HCT116 (cell line): Measurements from ENCODE around the gene ZNF618.

Source experiments
- CTCF ChIP-seq, 3 experiments: fragments of 200-600 bp in 1 of 3; sonication (generic) in 1 of 3; IDR thresholded peaks in 2 of 3; conservative IDR thresholded peaks in 1 of 3; 2 replicates each; pipeline ENCODE4 v1.5.1; 2012 to 2017; ENCODE audit warnings: low read depth in 2 of 3, low read length in 2 of 3, antibody characterized with exemption in 1 of 3, borderline replicate concordance in 1 of 3, control low read depth in 1 of 3, mild to moderate bottlenecking in 1 of 3, mixed read lengths in 1 of 3, mixed run types in 1 of 3, moderate library complexity in 1 of 3; ENCODE audit not compliant: insufficient read depth in 1 of 3
- EZH2 ChIP-seq: fragments of 200-600 bp; sonication (generic); IDR thresholded peaks from 2 replicates; pipeline ENCODE4 v1.6.1; 2017; ENCODE audit warnings: antibody characterized with exemption, mixed run types
- EZH2phosphoT487 ChIP-seq: fragments of 200-600 bp; IDR thresholded peaks from 2 replicates; pipeline ENCODE4 v1.6.1; 2018; ENCODE audit warnings: antibody characterized with exemption, borderline replicate concordance
- JUND ChIP-seq: IDR thresholded peaks from 2 replicates; pipeline ENCODE4 v1.6.1; 2012
- MAX ChIP-seq: IDR thresholded peaks from 2 replicates; pipeline ENCODE4 v1.6.1; 2012
- POLR2A ChIP-seq: IDR thresholded peaks from 2 replicates; pipeline ENCODE4 v1.7.0; 2011; ENCODE audit warnings: borderline replicate concordance; ENCODE audit not compliant: insufficient read depth, insufficient read length; ENCODE audit errors: extremely low read depth
- POLR2AphosphoS5 ChIP-seq: IDR thresholded peaks from 2 replicates; pipeline ENCODE4 v1.6.1; 2011; ENCODE audit warnings: mild to moderate bottlenecking, low read depth, low read length, moderate library complexity
- RAD21 ChIP-seq: IDR thresholded peaks from 2 replicates; pipeline ENCODE4 v1.6.1; 2012; ENCODE audit warnings: low read depth, mild to moderate bottlenecking
- SP1 ChIP-seq: IDR thresholded peaks from 2 replicates; pipeline ENCODE4 v1.6.1; 2012; ENCODE audit warnings: low read depth
- YY1 ChIP-seq: IDR thresholded peaks from 2 replicates; pipeline ENCODE4 v1.6.1; 2011; ENCODE audit warnings: low read length, low read depth, moderate library complexity, mild to moderate bottlenecking; ENCODE audit not compliant: insufficient replicate concordance; ENCODE audit errors: extremely low read depth
- ZBTB33 ChIP-seq: IDR thresholded peaks from 2 replicates; pipeline ENCODE4 v1.6.1; 2011; ENCODE audit warnings: mild to moderate bottlenecking, low read length, moderate library complexity; ENCODE audit not compliant: insufficient replicate concordance; ENCODE audit errors: extremely low read depth
- ZFX ChIP-seq: fragments of 450-650 bp; IDR thresholded peaks from 2 replicates; pipeline ENCODE4 v1.6.1; 2017
- ZNF274 ChIP-seq: fragments of 200-500 bp; sonication (Bioruptor generic); IDR thresholded peaks from 2 replicates; pipeline ENCODE4 v1.6.1; 2014; ENCODE audit warnings: mild to moderate bottlenecking, low read depth, low read length, inconsistent platforms

- TF ChIP-seq CTCF (IDR thresholded peaks at IDR 0.05 in 2 of 3, conservative IDR thresholded peaks at IDR 0.05 in 1 of 3; ENCODE audit: borderline replicate concordance in 1 of 3, insufficient read depth in 1 of 3, low read depth in 2 of 3, low read length in 2 of 3) (no peak), POLR2A (no peak), ZNF274 (no peak), SP1 (no peak), JUND (no peak), MAX (no peak), RAD21 (no peak), EZH2phosphoT487 (no peak), POLR2AphosphoS5 (no peak), YY1 (no peak), ZFX (no peak), ZBTB33 (no peak), EZH2 (no peak)
Observed at GRCh38 chr9:113858282-113858681, 17.8 kb upstream of the ZNF618 start.
